Thoracic aorta (tissue), 2 donors: Measurements from ENCODE around the gene OSBP. TPM values are rescaled to one million over a fixed set of nuclear protein-coding genes. Genes with fewer than 3 reads are reported as not detected.

Experiments
- ATAC-seq: fragments of 150-250 bp; one replicate; pipeline ENCODE4 v1.8.0; 2017; ENCODE audit warnings: low read depth; ENCODE audit not compliant: insufficient number of reproducible peaks, low FRiP score
- DNase-seq: peaks from one replicate; pipeline ENCODE4 v3.0.0-alpha.2; 2020; ENCODE audit warnings: low spot score
- H3K27ac ChIP-seq, 2 donors: fragments of 200-600 bp; sonication (generic); 1 replicate in 1 of 2; 2 replicates in 1 of 2; pipeline ENCODE4 v1.5.1; 2016; ENCODE audit warnings: mild to moderate bottlenecking in 2 of 2, moderate library complexity in 2 of 2
- H3K27me3 ChIP-seq: fragments of 200-600 bp; sonication (generic); replicated peaks from 2 replicates; pipeline ENCODE4 v1.6.0; 2016; ENCODE audit warnings: mild to moderate bottlenecking; ENCODE audit not compliant: insufficient read depth
- H3K36me3 ChIP-seq: fragments of 200-600 bp; sonication (generic); one replicate; pipeline ENCODE4 v1.5.1; 2016
- H3K4me1 ChIP-seq, 2 donors: fragments of 200-600 bp; sonication (generic); 1 replicate in 1 of 2; 2 replicates in 1 of 2; pipeline versions ENCODE4 v1.5.1 to v1.6.0; 2016; ENCODE audit warnings: low read depth in 2 of 2, mild to moderate bottlenecking in 1 of 2; ENCODE audit not compliant: control insufficient read depth in 1 of 2
- H3K4me3 ChIP-seq: fragments of 200-600 bp; sonication (generic); 2 replicates; pipeline ENCODE4 v1.5.1; 2016; ENCODE audit warnings: mild to moderate bottlenecking
- H3K9me3 ChIP-seq: fragments of 200-600 bp; sonication (generic); 2 replicates; pipeline ENCODE4 v1.5.1; 2016
- total RNA-seq, 2 donors: library from RNA; depleted of rRNA; stranded (reverse); fragments of >200 nt; gene quantifications; one replicate each; pipeline versions ENCODE4 v1.1.0 to v1.2.3, GENCODE V29; 2016
- TF ChIP-seq, protein P1 (sequence below): fragments of 200-600 bp; sonication (generic); IDR thresholded peaks from one replicate; pipeline ENCODE4 v1.5.1; 2019; ENCODE audit warnings: antibody characterized with exemption

The OSBP gene
- total RNA-seq, 2 donors from 2014 or later: 38.4 to 41.8 TPM

DNA sequence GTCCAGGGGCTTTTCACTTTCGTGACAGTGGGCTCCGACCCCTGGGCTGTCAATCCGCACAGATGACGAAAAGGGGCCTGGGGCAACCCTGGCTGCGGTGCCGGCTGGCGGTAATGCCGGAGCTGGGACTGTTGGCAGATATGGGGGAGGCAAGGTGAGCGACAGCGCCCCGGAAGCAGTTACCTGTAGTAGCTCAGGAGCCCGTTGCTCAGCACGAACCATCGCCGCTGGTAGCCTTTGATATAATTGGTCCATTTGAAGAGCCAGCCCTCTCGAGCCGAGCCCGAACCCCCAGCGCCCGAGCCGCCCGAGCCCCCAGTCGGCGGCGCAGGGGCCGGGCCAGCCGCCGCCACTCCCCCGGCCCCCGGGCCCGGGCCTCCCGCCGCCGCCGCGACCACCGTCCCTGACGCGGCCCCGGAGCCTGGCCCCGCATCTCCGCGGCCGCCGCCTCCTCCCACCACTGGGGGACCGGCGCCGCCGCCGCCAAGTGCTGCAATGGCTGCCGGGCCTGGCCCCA lies 396 bp downstream of the OSBP start:
- Histone ChIP-seq H3K36me3 (no peaks in the 10 kb centered on the region), H3K4me1 (peaks cover 28 to 49% of the 10 kb centered on the region in 2 donors), H3K27me3 (no peaks in the 10 kb centered on the region), H3K4me3 (peak overlapping the region; percentile 95), H3K27ac (peak overlapping the region; percentile 90 to 93), H3K9me3 (no peaks in the 10 kb centered on the region)
- TF ChIP-seq, protein P1, sequence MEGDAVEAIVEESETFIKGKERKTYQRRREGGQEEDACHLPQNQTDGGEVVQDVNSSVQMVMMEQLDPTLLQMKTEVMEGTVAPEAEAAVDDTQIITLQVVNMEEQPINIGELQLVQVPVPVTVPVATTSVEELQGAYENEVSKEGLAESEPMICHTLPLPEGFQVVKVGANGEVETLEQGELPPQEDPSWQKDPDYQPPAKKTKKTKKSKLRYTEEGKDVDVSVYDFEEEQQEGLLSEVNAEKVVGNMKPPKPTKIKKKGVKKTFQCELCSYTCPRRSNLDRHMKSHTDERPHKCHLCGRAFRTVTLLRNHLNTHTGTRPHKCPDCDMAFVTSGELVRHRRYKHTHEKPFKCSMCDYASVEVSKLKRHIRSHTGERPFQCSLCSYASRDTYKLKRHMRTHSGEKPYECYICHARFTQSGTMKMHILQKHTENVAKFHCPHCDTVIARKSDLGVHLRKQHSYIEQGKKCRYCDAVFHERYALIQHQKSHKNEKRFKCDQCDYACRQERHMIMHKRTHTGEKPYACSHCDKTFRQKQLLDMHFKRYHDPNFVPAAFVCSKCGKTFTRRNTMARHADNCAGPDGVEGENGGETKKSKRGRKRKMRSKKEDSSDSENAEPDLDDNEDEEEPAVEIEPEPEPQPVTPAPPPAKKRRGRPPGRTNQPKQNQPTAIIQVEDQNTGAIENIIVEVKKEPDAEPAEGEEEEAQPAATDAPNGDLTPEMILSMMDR: peak; percentile 22
- ATAC-seq (no peak), DNase-seq (no peak)

GRCh38 chr11:59614277-59615119 lies 1.1 kb downstream of the OSBP start:
- peak overlapping the region; percentile 90 to 93 for H3K27ac ChIP-seq
- TF ChIP-seq, protein P1: no peak
- H3K36me3 ChIP-seq: peaks cover 6% of the 10 kb centered on the region
- no peaks in the 10 kb centered on the region for H3K27me3 ChIP-seq
- peaks cover 28 to 49% of the 10 kb centered on the region in 2 donors for H3K4me1 ChIP-seq
- ATAC-seq (no peak), DNase-seq (no peak)
- H3K4me3 ChIP-seq: peak overlapping the region; percentile 95
- H3K9me3 ChIP-seq: no peaks in the 10 kb centered on the region

DNA sequence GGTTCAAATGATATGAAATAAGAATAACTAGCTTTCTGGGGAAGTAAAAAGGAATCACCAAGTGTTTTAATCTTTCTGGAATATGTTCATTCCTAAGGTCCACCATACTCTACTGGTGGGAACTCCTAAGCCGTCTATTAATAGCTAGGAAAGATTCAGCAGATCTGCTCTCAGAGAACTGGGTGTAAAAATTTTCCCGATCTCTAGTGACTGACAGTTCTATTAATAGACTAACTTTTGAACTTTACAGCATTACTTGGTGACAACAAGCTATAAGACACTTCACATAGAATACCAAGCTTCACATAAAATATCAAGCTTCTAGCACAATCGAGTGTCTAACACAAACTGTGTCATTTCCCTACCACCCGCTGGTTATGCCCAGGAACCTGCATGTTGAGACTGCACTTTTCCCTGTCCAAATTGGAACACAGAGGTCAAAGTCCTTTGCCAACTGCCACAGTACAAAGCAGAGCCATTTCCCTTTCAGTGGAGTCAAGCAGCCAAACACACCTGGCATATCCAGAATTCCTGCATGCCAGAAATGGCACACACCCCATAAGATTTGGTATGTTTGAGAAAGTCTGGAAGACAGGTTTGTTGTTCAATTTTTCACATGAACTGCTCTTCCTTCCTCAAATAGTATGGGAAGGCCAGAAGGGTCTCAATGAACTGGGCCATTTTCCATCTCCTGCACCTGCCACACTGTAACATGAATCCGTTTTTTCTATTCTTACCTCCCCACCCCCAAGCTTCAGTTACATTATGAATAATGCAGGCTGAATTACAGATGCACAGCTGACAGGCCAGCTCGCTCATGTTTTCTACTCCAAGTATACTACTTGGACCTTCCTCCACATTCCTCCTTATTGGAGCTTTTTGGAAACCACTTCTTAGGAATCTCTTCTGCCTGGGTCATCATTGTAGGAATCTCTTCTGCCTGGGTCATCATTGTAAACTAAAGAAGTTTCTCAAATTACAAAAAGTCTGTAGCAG lies 3.7 kb downstream of the OSBP start:
- H3K36me3 ChIP-seq: peaks cover 31% of the 10 kb centered on the region
- peak overlapping the region; percentile 18 to 41 for H3K27ac ChIP-seq
- no peak for DNase-seq
- H3K4me1 ChIP-seq: peaks cover 28 to 47% of the 10 kb centered on the region in 2 donors
- H3K4me3 ChIP-seq: no peak overlapping the region
- H3K9me3 ChIP-seq: no peaks in the 10 kb centered on the region
- no peaks in the 10 kb centered on the region for H3K27me3 ChIP-seq
- TF ChIP-seq, protein P1: no peak
- ATAC-seq: no peak

- Histone ChIP-seq H3K36me3 (peaks cover 46% of the 10 kb centered on the region), H3K4me3 (no peak overlapping the region), H3K9me3 (no peaks in the 10 kb centered on the region), H3K4me1 (peaks cover 28 to 43% of the 10 kb centered on the region in 2 donors), H3K27ac (no peak overlapping the region), H3K27me3 (no peaks in the 10 kb centered on the region)
- DNase-seq: no peak
- TF ChIP-seq, protein P1: no peak
- no peak for ATAC-seq
Measured at GRCh38 chr11:59610289-59610688, 5.3 kb downstream of the OSBP start.
